ENCODE measurements around the gene PDAP1.

- TF ChIP-seq SIN3A (IDR thresholded peaks at IDR 0.05; ENCODE audit: low read depth) (no peak), EZH2 (IDR thresholded peaks at IDR 0.05) (no peak), POLR2AphosphoS5 (IDR thresholded peaks at IDR 0.05; ENCODE audit: low read depth, low read length) (no peak), ELF1 (IDR thresholded peaks at IDR 0.05; ENCODE audit: borderline replicate concordance, low read depth) (no peak), POLR2A (IDR thresholded peaks at IDR 0.05; ENCODE audit: borderline replicate concordance, extremely low read depth, insufficient read depth, insufficient read length) (no peak), TCF7L2 (IDR thresholded peaks at IDR 0.05; ENCODE audit: borderline replicate concordance, extremely low read depth, insufficient read depth, insufficient read length) (no peak), CBX3 (IDR thresholded peaks at IDR 0.05; ENCODE audit: low read depth) (no peak), SRF (IDR thresholded peaks at IDR 0.05; ENCODE audit: low read depth) (no peak), ZNF274 (IDR thresholded peaks at IDR 0.05; ENCODE audit: low read depth, low read length) (no peak), EZH2phosphoT487 (IDR thresholded peaks at IDR 0.05; ENCODE audit: borderline replicate concordance) (no peak)
- TF ChIP-seq, protein P1, sequence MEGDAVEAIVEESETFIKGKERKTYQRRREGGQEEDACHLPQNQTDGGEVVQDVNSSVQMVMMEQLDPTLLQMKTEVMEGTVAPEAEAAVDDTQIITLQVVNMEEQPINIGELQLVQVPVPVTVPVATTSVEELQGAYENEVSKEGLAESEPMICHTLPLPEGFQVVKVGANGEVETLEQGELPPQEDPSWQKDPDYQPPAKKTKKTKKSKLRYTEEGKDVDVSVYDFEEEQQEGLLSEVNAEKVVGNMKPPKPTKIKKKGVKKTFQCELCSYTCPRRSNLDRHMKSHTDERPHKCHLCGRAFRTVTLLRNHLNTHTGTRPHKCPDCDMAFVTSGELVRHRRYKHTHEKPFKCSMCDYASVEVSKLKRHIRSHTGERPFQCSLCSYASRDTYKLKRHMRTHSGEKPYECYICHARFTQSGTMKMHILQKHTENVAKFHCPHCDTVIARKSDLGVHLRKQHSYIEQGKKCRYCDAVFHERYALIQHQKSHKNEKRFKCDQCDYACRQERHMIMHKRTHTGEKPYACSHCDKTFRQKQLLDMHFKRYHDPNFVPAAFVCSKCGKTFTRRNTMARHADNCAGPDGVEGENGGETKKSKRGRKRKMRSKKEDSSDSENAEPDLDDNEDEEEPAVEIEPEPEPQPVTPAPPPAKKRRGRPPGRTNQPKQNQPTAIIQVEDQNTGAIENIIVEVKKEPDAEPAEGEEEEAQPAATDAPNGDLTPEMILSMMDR (IDR thresholded peaks at IDR 0.05 in 2 of 3, conservative IDR thresholded peaks at IDR 0.05 in 1 of 3; ENCODE audit: borderline replicate concordance in 1 of 3, insufficient read depth in 1 of 3, low read depth in 2 of 3, low read length in 2 of 3) = no peak
- TF ChIP-seq, protein P2, sequence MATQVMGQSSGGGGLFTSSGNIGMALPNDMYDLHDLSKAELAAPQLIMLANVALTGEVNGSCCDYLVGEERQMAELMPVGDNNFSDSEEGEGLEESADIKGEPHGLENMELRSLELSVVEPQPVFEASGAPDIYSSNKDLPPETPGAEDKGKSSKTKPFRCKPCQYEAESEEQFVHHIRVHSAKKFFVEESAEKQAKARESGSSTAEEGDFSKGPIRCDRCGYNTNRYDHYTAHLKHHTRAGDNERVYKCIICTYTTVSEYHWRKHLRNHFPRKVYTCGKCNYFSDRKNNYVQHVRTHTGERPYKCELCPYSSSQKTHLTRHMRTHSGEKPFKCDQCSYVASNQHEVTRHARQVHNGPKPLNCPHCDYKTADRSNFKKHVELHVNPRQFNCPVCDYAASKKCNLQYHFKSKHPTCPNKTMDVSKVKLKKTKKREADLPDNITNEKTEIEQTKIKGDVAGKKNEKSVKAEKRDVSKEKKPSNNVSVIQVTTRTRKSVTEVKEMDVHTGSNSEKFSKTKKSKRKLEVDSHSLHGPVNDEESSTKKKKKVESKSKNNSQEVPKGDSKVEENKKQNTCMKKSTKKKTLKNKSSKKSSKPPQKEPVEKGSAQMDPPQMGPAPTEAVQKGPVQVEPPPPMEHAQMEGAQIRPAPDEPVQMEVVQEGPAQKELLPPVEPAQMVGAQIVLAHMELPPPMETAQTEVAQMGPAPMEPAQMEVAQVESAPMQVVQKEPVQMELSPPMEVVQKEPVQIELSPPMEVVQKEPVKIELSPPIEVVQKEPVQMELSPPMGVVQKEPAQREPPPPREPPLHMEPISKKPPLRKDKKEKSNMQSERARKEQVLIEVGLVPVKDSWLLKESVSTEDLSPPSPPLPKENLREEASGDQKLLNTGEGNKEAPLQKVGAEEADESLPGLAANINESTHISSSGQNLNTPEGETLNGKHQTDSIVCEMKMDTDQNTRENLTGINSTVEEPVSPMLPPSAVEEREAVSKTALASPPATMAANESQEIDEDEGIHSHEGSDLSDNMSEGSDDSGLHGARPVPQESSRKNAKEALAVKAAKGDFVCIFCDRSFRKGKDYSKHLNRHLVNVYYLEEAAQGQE (IDR thresholded peaks at IDR 0.05; ENCODE audit: low read depth) = no peak
- TF ChIP-seq, protein P3, sequence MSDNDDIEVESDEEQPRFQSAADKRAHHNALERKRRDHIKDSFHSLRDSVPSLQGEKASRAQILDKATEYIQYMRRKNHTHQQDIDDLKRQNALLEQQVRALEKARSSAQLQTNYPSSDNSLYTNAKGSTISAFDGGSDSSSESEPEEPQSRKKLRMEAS (IDR thresholded peaks at IDR 0.05) = no peak
- TF ChIP-seq, protein P4, sequence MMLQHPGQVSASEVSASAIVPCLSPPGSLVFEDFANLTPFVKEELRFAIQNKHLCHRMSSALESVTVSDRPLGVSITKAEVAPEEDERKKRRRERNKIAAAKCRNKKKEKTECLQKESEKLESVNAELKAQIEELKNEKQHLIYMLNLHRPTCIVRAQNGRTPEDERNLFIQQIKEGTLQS (IDR thresholded peaks at IDR 0.05) = no peak
Observed at GRCh38 chr7:99440195-99440594, 31.8 kb upstream of the PDAP1 start.
